Measurements from ENCODE around the gene TBC1D22A.

- TF ChIP-seq CTCF (conservative IDR thresholded peaks at IDR 0.05; ENCODE audit: low read depth, low read length) = no peak
- TF ChIP-seq EZH2 (IDR thresholded peaks at IDR 0.05; ENCODE audit: low read length, unreplicated experiment) = no peak
- TF ChIP-seq EZH2phosphoT487 (IDR thresholded peaks at IDR 0.05; ENCODE audit: borderline replicate concordance, low read length) = no peak
Measured at GRCh38 chr22:47128216-47128615, 365.8 kb downstream of the TBC1D22A start.

Measured in PC-3 (cell line).